ENCODE data around the gene CNTN1.
"Not testable (repeated sequence)": the region's sequence is repeated elsewhere in the genome, so short reads cannot be mapped to it uniquely, and the experiment has no call there.

Gene CNTN1

GRCh38 chr12:40735551-40736230 is 43.5 kb downstream of the CNTN1 start:
- no peaks in the 10 kb centered on the region for H3K36me3 ChIP-seq (ENCODE audit: control insufficient read depth, insufficient read depth, low read length, severe bottlenecking)
- H3K9ac ChIP-seq (ENCODE audit: low read length), result no peak overlapping the region
- H3K4me3 ChIP-seq (ENCODE audit: low read length), result no peak overlapping the region

GRCh38 chr12:40737416-40737815 is 45.2 kb downstream of the CNTN1 start:
- not testable (repeated sequence) for H3K4me1 ChIP-seq (ENCODE audit: control insufficient read depth, insufficient read depth, low read length); H3K9ac ChIP-seq (ENCODE audit: low read length); H3K4me3 ChIP-seq (ENCODE audit: low read length); H3K36me3 ChIP-seq (ENCODE audit: control insufficient read depth, insufficient read depth, low read length, severe bottlenecking); H3K9me3 ChIP-seq (ENCODE audit: control insufficient read depth, low read length); DNase-seq (ENCODE audit: low read depth); H3K27me3 ChIP-seq (replicated peaks; ENCODE audit: control insufficient read depth, insufficient read depth, low read length)

More at GRCh38 chr12:40735551-40736230, 43.5 kb downstream of the CNTN1 start:
- DNase-seq (ENCODE audit: low read depth), result no peak
- Histone ChIP-seq H3K4me1 (ENCODE audit: control insufficient read depth, insufficient read depth, low read length) (no peaks in the 10 kb centered on the region), H3K27me3 (replicated peaks; ENCODE audit: control insufficient read depth, insufficient read depth, low read length) (no peaks in the 10 kb centered on the region), H3K9me3 (ENCODE audit: control insufficient read depth, low read length) (no peaks in the 10 kb centered on the region)

GRCh38 chr12:40738856-40739255 is 46.6 kb downstream of the CNTN1 start:
- no peak overlapping the region for H3K9ac ChIP-seq (ENCODE audit: low read length)
- H3K4me3 ChIP-seq (ENCODE audit: low read length), result no peak overlapping the region
- no peaks in the 10 kb centered on the region for H3K27me3 ChIP-seq (replicated peaks; ENCODE audit: control insufficient read depth, insufficient read depth, low read length)

GRCh38 chr12:40742041-40742440 is 49.8 kb downstream of the CNTN1 start:
- no peaks in the 10 kb centered on the region for H3K4me1 ChIP-seq (ENCODE audit: control insufficient read depth, insufficient read depth, low read length)
- no peak overlapping the region for H3K4me3 ChIP-seq (ENCODE audit: low read length)

More at GRCh38 chr12:40738856-40739255, 46.6 kb downstream of the CNTN1 start:
- Histone ChIP-seq H3K4me1 (ENCODE audit: control insufficient read depth, insufficient read depth, low read length) (no peaks in the 10 kb centered on the region), H3K36me3 (ENCODE audit: control insufficient read depth, insufficient read depth, low read length, severe bottlenecking) (no peaks in the 10 kb centered on the region), H3K9me3 (ENCODE audit: control insufficient read depth, low read length) (no peaks in the 10 kb centered on the region)
- no peak for DNase-seq (ENCODE audit: low read depth)

GRCh38 chr12:40745386-40745785 is 53.1 kb downstream of the CNTN1 start:
- H3K36me3 ChIP-seq (ENCODE audit: control insufficient read depth, insufficient read depth, low read length, severe bottlenecking), result no peaks in the 10 kb centered on the region
- no peak overlapping the region for H3K9ac ChIP-seq (ENCODE audit: low read length)
- DNase-seq (ENCODE audit: low read depth), result no peak
- H3K27me3 ChIP-seq (replicated peaks; ENCODE audit: control insufficient read depth, insufficient read depth, low read length), result no peaks in the 10 kb centered on the region
- H3K4me3 ChIP-seq (ENCODE audit: low read length), result no peak overlapping the region
- no peaks in the 10 kb centered on the region for H3K4me1 ChIP-seq (ENCODE audit: control insufficient read depth, insufficient read depth, low read length)
- H3K9me3 ChIP-seq (ENCODE audit: control insufficient read depth, low read length), result no peaks in the 10 kb centered on the region

More at GRCh38 chr12:40742041-40742440, 49.8 kb downstream of the CNTN1 start:
- Histone ChIP-seq H3K9me3 (ENCODE audit: control insufficient read depth, low read length) (no peaks in the 10 kb centered on the region), H3K27me3 (replicated peaks; ENCODE audit: control insufficient read depth, insufficient read depth, low read length) (no peaks in the 10 kb centered on the region), H3K9ac (ENCODE audit: low read length) (no peak overlapping the region), H3K36me3 (ENCODE audit: control insufficient read depth, insufficient read depth, low read length, severe bottlenecking) (no peaks in the 10 kb centered on the region)
- DNase-seq (ENCODE audit: low read depth), result no peak

- H3K4me3 ChIP-seq (ENCODE audit: low read length), result no peak overlapping the region
- DNase-seq (ENCODE audit: low read depth), result no peak
- no peaks in the 10 kb centered on the region for H3K36me3 ChIP-seq (ENCODE audit: control insufficient read depth, insufficient read depth, low read length, severe bottlenecking)
- H3K9me3 ChIP-seq (ENCODE audit: control insufficient read depth, low read length), result no peaks in the 10 kb centered on the region
- no peaks in the 10 kb centered on the region for H3K4me1 ChIP-seq (ENCODE audit: control insufficient read depth, insufficient read depth, low read length)
- H3K27me3 ChIP-seq (replicated peaks; ENCODE audit: control insufficient read depth, insufficient read depth, low read length), result no peaks in the 10 kb centered on the region
- no peak overlapping the region for H3K9ac ChIP-seq (ENCODE audit: low read length)
Observed at GRCh38 chr12:40749863-40750262, 57.6 kb downstream of the CNTN1 start.

- Histone ChIP-seq H3K4me1 (ENCODE audit: control insufficient read depth, insufficient read depth, low read length) (no peaks in the 10 kb centered on the region), H3K27me3 (replicated peaks; ENCODE audit: control insufficient read depth, insufficient read depth, low read length) (no peaks in the 10 kb centered on the region), H3K4me3 (ENCODE audit: low read length) (no peak overlapping the region), H3K36me3 (ENCODE audit: control insufficient read depth, insufficient read depth, low read length, severe bottlenecking) (no peaks in the 10 kb centered on the region), H3K9ac (ENCODE audit: low read length) (no peak overlapping the region), H3K9me3 (ENCODE audit: control insufficient read depth, low read length) (no peaks in the 10 kb centered on the region)
- no peak for DNase-seq (ENCODE audit: low read depth)
Observed at GRCh38 chr12:40752011-40752410, 59.8 kb downstream of the CNTN1 start.

GRCh38 chr12:40760821-40761220 is 68.6 kb downstream of the CNTN1 start:
- no peak for DNase-seq (ENCODE audit: low read depth)
- Histone ChIP-seq H3K9me3 (ENCODE audit: control insufficient read depth, low read length) (no peaks in the 10 kb centered on the region), H3K4me1 (ENCODE audit: control insufficient read depth, insufficient read depth, low read length) (no peaks in the 10 kb centered on the region), H3K36me3 (ENCODE audit: control insufficient read depth, insufficient read depth, low read length, severe bottlenecking) (no peaks in the 10 kb centered on the region), H3K9ac (ENCODE audit: low read length) (no peak overlapping the region), H3K4me3 (ENCODE audit: low read length) (no peak overlapping the region), H3K27me3 (replicated peaks; ENCODE audit: control insufficient read depth, insufficient read depth, low read length) (no peaks in the 10 kb centered on the region)

- Histone ChIP-seq H3K36me3 (ENCODE audit: control insufficient read depth, insufficient read depth, low read length, severe bottlenecking) (no peaks in the 10 kb centered on the region), H3K9me3 (ENCODE audit: control insufficient read depth, low read length) (no peaks in the 10 kb centered on the region), H3K4me1 (ENCODE audit: control insufficient read depth, insufficient read depth, low read length) (no peaks in the 10 kb centered on the region), H3K4me3 (ENCODE audit: low read length) (no peak overlapping the region), H3K27me3 (replicated peaks; ENCODE audit: control insufficient read depth, insufficient read depth, low read length) (no peaks in the 10 kb centered on the region), H3K9ac (ENCODE audit: low read length) (no peak overlapping the region)
- no peak for DNase-seq (ENCODE audit: low read depth)
Observed at GRCh38 chr12:40762072-40762471, 69.8 kb downstream of the CNTN1 start.

GRCh38 chr12:40768125-40768864 is 76.1 kb downstream of the CNTN1 start:
- Histone ChIP-seq H3K4me1 (ENCODE audit: control insufficient read depth, insufficient read depth, low read length) (no peaks in the 10 kb centered on the region), H3K9ac (ENCODE audit: low read length) (no peak overlapping the region), H3K27me3 (replicated peaks; ENCODE audit: control insufficient read depth, insufficient read depth, low read length) (no peaks in the 10 kb centered on the region), H3K4me3 (ENCODE audit: low read length) (no peak overlapping the region), H3K36me3 (ENCODE audit: control insufficient read depth, insufficient read depth, low read length, severe bottlenecking) (no peaks in the 10 kb centered on the region), H3K9me3 (ENCODE audit: control insufficient read depth, low read length) (no peaks in the 10 kb centered on the region)
- DNase-seq (ENCODE audit: low read depth), result peak; percentile 1

GRCh38 chr12:40769846-40770245 is 77.6 kb downstream of the CNTN1 start:
- H3K9me3 ChIP-seq (ENCODE audit: control insufficient read depth, low read length), result no peaks in the 10 kb centered on the region
- no peaks in the 10 kb centered on the region for H3K4me1 ChIP-seq (ENCODE audit: control insufficient read depth, insufficient read depth, low read length)
- H3K9ac ChIP-seq (ENCODE audit: low read length), result no peak overlapping the region
- H3K36me3 ChIP-seq (ENCODE audit: control insufficient read depth, insufficient read depth, low read length, severe bottlenecking), result no peaks in the 10 kb centered on the region
- H3K4me3 ChIP-seq (ENCODE audit: low read length), result no peak overlapping the region
- no peaks in the 10 kb centered on the region for H3K27me3 ChIP-seq (replicated peaks; ENCODE audit: control insufficient read depth, insufficient read depth, low read length)
- DNase-seq (ENCODE audit: low read depth), result no peak
